ENCODE measurements around the gene RNF208.

- TF ChIP-seq EZH2phosphoT487 (IDR thresholded peaks at IDR 0.05; ENCODE audit: insufficient read depth, low read depth): no peak
- no peak for TF ChIP-seq EZH2 (IDR thresholded peaks at IDR 0.05; ENCODE audit: insufficient read depth, poor library complexity, severe bottlenecking)
These were observed 6.6 kb downstream of the RNF208 start for GRCh38 chr9:137215196-137215986.

All from GM23248 (cell line).